IPS-18a (cell line): ENCODE measurements around the gene OR6J1.

Source experiments
- H3K27ac ChIP-seq: one replicate; pipeline ENCODE4 v1.5.1; 2013; ENCODE audit warnings: low read length
- H3K27me3 ChIP-seq: one replicate; pipeline ENCODE4 v1.6.1; 2013; ENCODE audit warnings: mild to moderate bottlenecking, low read length; ENCODE audit not compliant: control insufficient read depth, insufficient read depth
- H3K36me3 ChIP-seq: one replicate; pipeline ENCODE4 v1.6.1; 2013; ENCODE audit warnings: low read depth, low read length; ENCODE audit not compliant: control insufficient read depth
- H3K4me1 ChIP-seq: one replicate; pipeline ENCODE4 v1.6.1; 2013; ENCODE audit warnings: low read depth, low read length; ENCODE audit not compliant: control insufficient read depth
- H3K4me3 ChIP-seq: one replicate; pipeline ENCODE4 v1.5.1; 2013; ENCODE audit warnings: low read length
- H3K9ac ChIP-seq: one replicate; pipeline ENCODE4 v1.6.1; 2013; ENCODE audit warnings: mild to moderate bottlenecking, low read length, moderate library complexity
- H3K9me3 ChIP-seq: one replicate; pipeline ENCODE4 v1.6.1; 2013; ENCODE audit warnings: low read depth, low read length; ENCODE audit not compliant: control insufficient read depth

The OR6J1 gene

DNA sequence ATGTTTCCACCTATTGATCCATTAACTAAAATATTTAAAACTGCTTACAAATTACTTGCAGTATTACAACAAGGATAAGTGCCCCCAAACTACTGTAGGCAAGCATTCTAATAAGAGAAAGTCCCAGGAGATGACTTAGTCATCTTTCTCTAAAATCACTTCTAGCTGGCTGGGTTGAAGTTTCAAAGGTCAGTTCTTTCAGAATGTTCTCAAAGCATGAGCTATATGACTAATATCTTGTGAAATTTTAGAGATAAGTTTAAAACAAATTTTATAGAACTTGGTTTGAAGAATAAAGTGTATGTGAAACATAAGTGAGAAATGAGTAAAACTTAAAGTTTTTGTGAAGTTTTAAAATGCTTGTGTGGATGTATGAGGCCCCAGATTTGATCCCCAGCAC, 24.3 kb upstream of the OR6J1 start:
- no peaks in the 10 kb centered on the region for H3K9me3 ChIP-seq
- peaks cover 5% of the 10 kb centered on the region for H3K4me1 ChIP-seq
- H3K4me3 ChIP-seq = no peak overlapping the region
- no peak overlapping the region for H3K9ac ChIP-seq
- no peaks in the 10 kb centered on the region for H3K36me3 ChIP-seq
- no peak overlapping the region for H3K27ac ChIP-seq
- no peaks in the 10 kb centered on the region for H3K27me3 ChIP-seq

DNA sequence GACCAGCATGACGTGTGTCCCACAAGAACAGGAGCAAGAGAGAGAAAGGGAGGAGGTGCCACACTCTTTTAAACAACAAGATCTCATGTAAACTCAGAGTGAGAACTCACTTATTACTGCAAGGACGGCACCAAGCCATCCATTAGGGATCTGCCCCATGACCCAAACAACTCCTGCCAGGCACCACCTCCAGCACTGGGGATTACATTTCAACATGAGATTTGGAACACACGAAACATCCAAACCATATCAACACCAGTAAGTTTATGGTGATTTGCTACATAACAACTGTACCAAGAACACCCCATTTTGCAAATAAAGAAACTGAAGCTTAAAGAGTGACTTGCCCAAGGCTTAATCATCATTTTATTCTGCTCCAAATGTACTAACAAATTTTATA, 23.7 kb upstream of the OR6J1 start:
- Histone ChIP-seq H3K4me3 (no peak overlapping the region), H3K4me1 (peaks cover 8% of the 10 kb centered on the region), H3K27ac (no peak overlapping the region), H3K9ac (no peak overlapping the region), H3K9me3 (no peaks in the 10 kb centered on the region), H3K36me3 (no peaks in the 10 kb centered on the region), H3K27me3 (no peaks in the 10 kb centered on the region)

DNA sequence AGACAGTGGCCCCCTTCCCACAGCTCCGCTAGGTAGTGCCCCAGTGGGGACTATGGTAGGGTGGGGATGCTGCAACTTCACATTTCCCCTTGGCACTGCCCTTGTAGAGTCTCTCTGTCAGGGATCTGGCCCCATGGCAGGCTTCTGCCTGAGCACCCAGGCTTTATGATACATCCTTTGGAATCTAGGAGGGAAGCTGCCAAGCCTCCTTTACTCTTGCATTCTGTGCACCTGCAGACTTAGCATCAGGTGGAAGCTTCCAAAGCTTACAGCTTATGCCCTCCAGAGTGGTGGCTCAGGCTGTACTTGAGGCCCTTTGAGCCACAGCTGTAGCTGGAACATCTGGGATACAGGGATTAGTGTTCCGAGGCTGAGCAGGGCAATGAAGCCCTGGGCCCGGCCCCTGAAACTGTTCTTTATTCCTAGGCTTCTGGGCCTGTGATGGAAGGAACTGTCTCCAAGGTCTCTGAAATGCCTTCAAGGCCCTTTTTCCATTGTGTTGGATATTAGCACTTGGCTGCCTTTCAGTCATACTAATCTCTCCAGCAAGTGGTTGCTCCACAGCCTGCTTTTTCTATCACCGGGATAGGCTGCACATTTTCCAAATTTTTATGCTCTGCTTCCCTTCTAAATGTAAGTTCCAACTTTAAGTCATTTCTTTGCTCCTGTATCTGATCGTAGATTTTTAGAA, 22.2 kb upstream of the OR6J1 start:
- H3K4me1 ChIP-seq = peaks cover 8% of the 10 kb centered on the region
- H3K9ac ChIP-seq = no peak overlapping the region
- no peaks in the 10 kb centered on the region for H3K9me3 ChIP-seq
- H3K36me3 ChIP-seq = no peaks in the 10 kb centered on the region
- H3K27me3 ChIP-seq = no peaks in the 10 kb centered on the region
- no peak overlapping the region for H3K4me3 ChIP-seq
- H3K27ac ChIP-seq = no peak overlapping the region

DNA sequence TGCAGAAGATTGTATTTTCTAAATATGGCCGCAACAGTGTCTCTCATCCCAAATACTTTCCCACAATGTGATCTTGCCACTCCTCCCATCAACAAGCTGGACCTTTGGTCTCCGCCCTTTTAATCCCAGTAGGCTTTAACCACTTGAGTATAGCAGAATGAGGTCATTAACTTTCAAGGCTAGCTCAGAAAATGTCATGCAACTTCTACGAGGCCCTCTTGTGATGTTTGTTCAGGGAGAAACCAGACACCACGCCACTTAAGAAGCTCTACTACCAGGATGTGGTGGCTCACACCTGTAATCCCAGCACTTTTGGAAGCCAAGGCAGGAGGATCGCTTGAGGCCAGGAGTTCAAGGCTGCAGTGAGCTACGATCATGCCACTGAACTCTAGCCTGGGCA, 20.1 kb upstream of the OR6J1 start:
- Histone ChIP-seq H3K9me3 (no peaks in the 10 kb centered on the region), H3K27ac (no peak overlapping the region), H3K36me3 (no peaks in the 10 kb centered on the region), H3K4me1 (peaks cover 8% of the 10 kb centered on the region), H3K9ac (no peak overlapping the region), H3K27me3 (no peaks in the 10 kb centered on the region), H3K4me3 (no peak overlapping the region)

DNA sequence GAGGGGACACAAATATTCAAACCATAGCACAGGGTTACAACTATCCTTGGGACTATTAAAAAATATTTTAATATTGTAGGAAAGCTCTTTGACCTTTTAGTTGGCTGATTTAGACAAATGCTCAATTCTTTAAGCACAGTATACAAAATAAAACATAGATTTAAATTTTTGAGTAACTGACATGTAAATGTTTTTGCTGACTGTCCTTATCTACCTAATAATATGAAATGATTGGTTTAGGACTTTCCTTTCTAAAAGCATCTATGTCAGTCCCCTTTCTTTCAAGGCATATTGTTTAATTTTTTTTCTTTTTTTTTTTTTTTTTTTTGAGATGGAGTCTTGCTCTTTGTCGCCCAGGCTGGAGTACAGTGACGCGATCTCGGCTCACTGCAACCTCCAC, 16.5 kb upstream of the OR6J1 start:
- H3K4me3 ChIP-seq = no peak overlapping the region
- H3K27ac ChIP-seq = no peak overlapping the region
- no peaks in the 10 kb centered on the region for H3K27me3 ChIP-seq
- H3K4me1 ChIP-seq = peaks cover 8% of the 10 kb centered on the region
- no peaks in the 10 kb centered on the region for H3K36me3 ChIP-seq
- no peak overlapping the region for H3K9ac ChIP-seq
- no peaks in the 10 kb centered on the region for H3K9me3 ChIP-seq

DNA sequence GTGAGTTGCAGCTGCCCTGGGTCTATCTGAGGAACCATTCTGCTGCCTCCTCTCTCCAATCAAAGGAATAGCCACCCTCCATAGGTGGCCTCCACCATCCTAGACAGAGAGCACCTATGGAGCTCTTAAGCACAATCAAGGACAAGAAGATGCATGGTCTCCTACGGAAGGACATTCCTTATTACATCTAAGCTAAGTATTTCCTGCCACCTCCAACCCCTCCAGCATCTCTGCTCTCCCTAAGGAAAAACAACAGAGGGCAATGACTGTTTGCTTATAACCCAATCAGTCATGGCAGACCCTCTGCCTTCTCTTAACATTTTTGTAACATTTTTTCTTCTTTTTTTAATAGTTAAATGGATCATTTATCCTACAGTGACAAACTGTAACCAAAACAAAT, 14.8 kb upstream of the OR6J1 start:
- no peaks in the 10 kb centered on the region for H3K36me3 ChIP-seq
- no peak overlapping the region for H3K4me3 ChIP-seq
- H3K9me3 ChIP-seq = no peaks in the 10 kb centered on the region
- H3K27ac ChIP-seq = no peak overlapping the region
- H3K9ac ChIP-seq = no peak overlapping the region
- H3K4me1 ChIP-seq = peaks cover 8% of the 10 kb centered on the region
- H3K27me3 ChIP-seq = no peaks in the 10 kb centered on the region

DNA sequence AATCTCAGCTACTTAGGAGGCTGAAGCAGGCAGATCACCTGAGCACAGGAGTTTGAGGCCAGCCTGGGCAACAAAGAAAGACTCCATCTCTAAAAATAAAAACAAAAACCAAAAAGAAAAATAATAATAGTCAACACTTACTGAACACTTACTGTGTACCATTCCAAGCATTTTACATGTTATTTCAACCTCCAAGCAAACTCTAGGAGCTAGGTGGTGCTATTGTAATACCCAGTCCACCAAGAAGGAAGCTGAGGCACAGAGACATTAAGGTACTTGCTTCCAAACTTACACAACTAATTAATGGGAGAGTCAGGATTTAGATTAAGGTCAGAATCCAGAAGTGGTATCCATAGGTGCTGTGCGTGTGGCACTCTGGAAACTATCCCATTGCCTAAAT, 13.7 kb upstream of the OR6J1 start:
- no peaks in the 10 kb centered on the region for H3K36me3 ChIP-seq
- no peak overlapping the region for H3K4me3 ChIP-seq
- no peak overlapping the region for H3K27ac ChIP-seq
- H3K9ac ChIP-seq = no peak overlapping the region
- H3K9me3 ChIP-seq = no peaks in the 10 kb centered on the region
- H3K27me3 ChIP-seq = no peaks in the 10 kb centered on the region
- no peaks in the 10 kb centered on the region for H3K4me1 ChIP-seq

DNA sequence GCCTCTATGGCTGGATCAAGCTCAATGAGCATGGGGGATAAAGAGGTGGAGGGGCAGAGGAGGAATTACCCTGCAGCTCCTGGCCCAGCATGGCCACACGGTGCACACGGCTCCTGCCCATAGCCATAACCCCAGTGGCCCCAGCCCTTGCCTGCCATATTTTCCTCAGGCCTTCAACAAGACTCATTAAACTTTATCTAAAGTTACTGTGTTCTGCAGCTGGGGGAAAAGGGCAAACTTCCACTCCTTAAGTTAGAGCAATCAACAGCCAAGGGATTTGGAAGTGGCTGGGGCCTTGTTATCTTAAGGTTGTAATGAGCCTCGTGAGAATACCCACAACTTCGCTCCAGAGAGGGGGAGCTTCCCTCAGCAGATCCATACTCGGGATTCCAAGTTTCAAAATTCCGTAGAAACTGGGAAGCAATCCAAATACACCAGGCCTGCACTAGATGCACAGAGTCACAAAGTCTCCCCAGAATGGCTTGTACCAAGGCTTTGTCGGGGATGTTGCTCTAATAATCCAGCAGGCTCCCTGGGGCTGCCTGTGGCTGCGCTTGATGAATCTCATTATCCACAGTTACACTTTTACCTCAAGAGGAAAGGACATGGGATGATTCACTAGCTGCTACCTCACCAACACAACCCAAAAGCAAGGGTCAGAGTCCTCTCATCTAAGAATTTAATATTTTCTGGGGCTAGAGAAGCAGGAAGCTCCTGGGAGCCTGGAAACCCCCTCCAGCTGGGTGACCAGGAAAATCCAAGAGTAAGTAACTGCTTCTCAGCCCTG, 13.0 kb upstream of the OR6J1 start:
- Histone ChIP-seq H3K36me3 (no peaks in the 10 kb centered on the region), H3K9ac (no peak overlapping the region), H3K27ac (no peak overlapping the region), H3K4me3 (no peak overlapping the region), H3K4me1 (no peaks in the 10 kb centered on the region), H3K27me3 (no peaks in the 10 kb centered on the region), H3K9me3 (no peaks in the 10 kb centered on the region)

DNA sequence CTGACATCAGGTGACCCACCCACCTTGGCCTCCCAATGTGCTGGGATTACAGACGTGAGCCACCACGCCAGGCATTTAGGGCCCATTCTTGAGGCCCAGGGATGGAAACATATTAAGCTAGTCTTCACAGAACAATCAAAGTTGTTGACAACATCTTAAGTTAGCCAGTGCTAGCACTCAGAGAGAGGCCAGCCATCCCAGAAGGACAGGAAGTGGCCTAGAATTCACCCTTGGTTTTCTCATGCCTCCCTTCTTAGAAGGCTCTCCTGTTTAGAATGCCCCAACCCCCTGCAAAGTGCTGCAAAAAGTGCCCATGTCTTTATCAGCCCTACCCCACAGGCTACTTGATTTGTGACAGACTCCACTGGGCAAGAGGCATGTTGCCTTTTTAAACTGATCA, 12.1 kb upstream of the OR6J1 start:
- no peak overlapping the region for H3K9ac ChIP-seq
- H3K36me3 ChIP-seq = no peaks in the 10 kb centered on the region
- no peak overlapping the region for H3K27ac ChIP-seq
- no peaks in the 10 kb centered on the region for H3K9me3 ChIP-seq
- no peaks in the 10 kb centered on the region for H3K27me3 ChIP-seq
- H3K4me1 ChIP-seq = no peaks in the 10 kb centered on the region
- no peak overlapping the region for H3K4me3 ChIP-seq

DNA sequence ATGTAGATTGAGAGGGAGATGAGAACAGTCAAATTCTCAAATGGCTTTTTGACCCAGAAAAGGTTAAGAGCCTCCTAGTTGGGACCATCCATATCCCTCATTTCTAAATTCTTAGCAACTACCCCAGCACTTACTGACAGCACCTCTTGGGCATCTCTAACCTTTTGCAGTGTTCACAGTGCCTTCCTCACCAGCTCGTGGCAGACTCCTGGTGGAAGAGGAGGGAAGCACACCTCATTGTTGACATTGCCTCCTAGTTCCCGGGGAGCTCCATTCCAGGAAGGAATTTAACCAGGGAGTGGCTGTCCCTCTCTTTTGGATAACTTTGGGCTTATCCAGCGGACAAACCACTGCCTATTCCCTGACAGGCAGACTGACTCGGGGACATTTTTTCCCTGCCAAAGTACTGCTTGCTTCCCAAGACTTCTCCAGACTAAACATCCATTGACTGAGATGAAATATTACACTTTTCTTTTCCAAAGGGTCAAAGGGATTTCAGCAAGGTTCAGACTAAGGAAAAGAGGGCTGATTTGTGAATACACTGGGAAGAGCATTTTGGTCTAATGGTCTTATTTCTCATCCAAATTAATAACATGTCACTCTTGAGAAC, 9.0 kb upstream of the OR6J1 start:
- Histone ChIP-seq H3K4me3 (no peak overlapping the region), H3K9me3 (no peaks in the 10 kb centered on the region), H3K36me3 (no peaks in the 10 kb centered on the region), H3K27ac (no peak overlapping the region), H3K9ac (no peak overlapping the region), H3K4me1 (no peaks in the 10 kb centered on the region), H3K27me3 (no peaks in the 10 kb centered on the region)

DNA sequence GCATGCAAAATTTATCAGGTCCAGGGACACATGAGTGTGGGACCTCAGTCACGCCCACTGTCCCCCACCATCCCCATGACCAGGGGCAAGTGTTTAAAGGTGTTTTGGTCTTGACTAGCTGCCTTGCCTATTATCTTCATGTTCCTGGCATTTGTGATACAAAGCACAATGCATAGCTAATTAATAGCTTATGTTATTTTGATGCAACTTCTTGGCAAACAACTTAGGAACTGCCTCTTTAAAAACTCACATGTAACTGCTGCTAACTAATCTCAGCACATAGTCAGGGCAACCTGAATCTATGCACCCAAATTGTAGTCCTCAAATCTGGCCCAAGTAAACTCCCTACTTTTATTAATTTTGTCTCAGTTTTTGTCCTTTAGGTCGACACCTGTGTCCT, 7.4 kb upstream of the OR6J1 start:
- no peaks in the 10 kb centered on the region for H3K9me3 ChIP-seq
- H3K4me1 ChIP-seq = no peaks in the 10 kb centered on the region
- no peak overlapping the region for H3K9ac ChIP-seq
- no peak overlapping the region for H3K27ac ChIP-seq
- H3K27me3 ChIP-seq = no peaks in the 10 kb centered on the region
- no peak overlapping the region for H3K4me3 ChIP-seq
- no peaks in the 10 kb centered on the region for H3K36me3 ChIP-seq
